Measurements from ENCODE around the gene HNRNPA1.
A peak's percentile ranks its signal among the peaks of the same experiment; 100 is the strongest.
"Not testable (repeated sequence)": the region's sequence is repeated elsewhere in the genome, so short reads cannot be mapped to it uniquely, and the experiment has no call there.

Gene HNRNPA1

GRCh38 chr12:54259194-54260011, 21.1 kb upstream of the HNRNPA1 start:
- H3K4me3 Mint-ChIP-seq = no peak overlapping the region
- H3K9me3 Mint-ChIP-seq = no peaks in the 10 kb centered on the region
- no peaks in the 10 kb centered on the region for H3K27me3 Mint-ChIP-seq
- intact Hi-C loops (cut with micrococcal nuclease) = no loop called here
- no peak overlapping the region for H3K27ac Mint-ChIP-seq
- peaks cover 37% of the 10 kb centered on the region for H3K4me1 Mint-ChIP-seq (ENCODE audit: low read depth)
- H3K36me3 Mint-ChIP-seq (ENCODE audit: low read depth) = peaks cover 31% of the 10 kb centered on the region

- intact Hi-C loops (cut with micrococcal nuclease) = no loop called here
- Mint-ChIP-seq H3K27ac (peak overlapping the region; percentile 49), H3K4me1 (ENCODE audit: low read depth) (peaks cover 37% of the 10 kb centered on the region), H3K27me3 (no peaks in the 10 kb centered on the region), H3K9me3 (no peaks in the 10 kb centered on the region), H3K36me3 (ENCODE audit: low read depth) (peaks cover 8% of the 10 kb centered on the region), H3K4me3 (no peak overlapping the region)
These were observed 18.6 kb upstream of the HNRNPA1 start for GRCh38 chr12:54261815-54262402.

- intact Hi-C loops (cut with micrococcal nuclease) = no loop called here
- Mint-ChIP-seq H3K36me3 (ENCODE audit: low read depth) (peaks cover 3% of the 10 kb centered on the region), H3K27me3 (no peaks in the 10 kb centered on the region), H3K9me3 (no peaks in the 10 kb centered on the region), H3K4me1 (ENCODE audit: low read depth) (peaks cover 33% of the 10 kb centered on the region), H3K27ac (peak overlapping the region; percentile 49), H3K4me3 (no peak overlapping the region)
These were observed 18.1 kb upstream of the HNRNPA1 start for GRCh38 chr12:54262403-54262925.

- Mint-ChIP-seq H3K36me3 (ENCODE audit: low read depth) (no peaks in the 10 kb centered on the region), H3K9me3 (no peaks in the 10 kb centered on the region), H3K4me1 (ENCODE audit: low read depth) (peaks cover 20% of the 10 kb centered on the region), H3K4me3 (no peak overlapping the region), H3K27me3 (no peaks in the 10 kb centered on the region), H3K27ac (no peak overlapping the region)
- intact Hi-C loops (cut with micrococcal nuclease) = no loop called here
These were observed 15.1 kb upstream of the HNRNPA1 start for GRCh38 chr12:54265364-54265812.

- intact Hi-C loops (cut with micrococcal nuclease) = no loop called here
- Mint-ChIP-seq H3K27ac (no peak overlapping the region), H3K9me3 (no peaks in the 10 kb centered on the region), H3K4me3 (no peak overlapping the region), H3K36me3 (ENCODE audit: low read depth) (peaks cover 7% of the 10 kb centered on the region), H3K4me1 (ENCODE audit: low read depth) (peaks cover 24% of the 10 kb centered on the region), H3K27me3 (no peaks in the 10 kb centered on the region)
These were observed 13.7 kb upstream of the HNRNPA1 start for GRCh38 chr12:54266852-54267251.

GRCh38 chr12:54270345-54270744, 10.2 kb upstream of the HNRNPA1 start:
- Mint-ChIP-seq H3K27me3 (no peaks in the 10 kb centered on the region), H3K9me3 (no peaks in the 10 kb centered on the region), H3K27ac (no peak overlapping the region), H3K36me3 (ENCODE audit: low read depth) (peaks cover 23% of the 10 kb centered on the region), H3K4me3 (no peak overlapping the region), H3K4me1 (ENCODE audit: low read depth) (peaks cover 16% of the 10 kb centered on the region)
- intact Hi-C loops (cut with micrococcal nuclease) = no loop called here

- Mint-ChIP-seq H3K4me3 (no peak overlapping the region), H3K36me3 (ENCODE audit: low read depth) (peaks cover 23% of the 10 kb centered on the region), H3K4me1 (ENCODE audit: low read depth) (peaks cover 20% of the 10 kb centered on the region), H3K27me3 (no peaks in the 10 kb centered on the region), H3K9me3 (no peaks in the 10 kb centered on the region), H3K27ac (no peak overlapping the region)
- intact Hi-C loops (cut with micrococcal nuclease) = no loop called here
These were observed 8.3 kb upstream of the HNRNPA1 start for GRCh38 chr12:54272214-54272613.

GRCh38 chr12:54273981-54274380, 6.5 kb upstream of the HNRNPA1 start:
- peaks cover 31% of the 10 kb centered on the region for H3K4me1 Mint-ChIP-seq (ENCODE audit: low read depth)

GRCh38 chr12:54276368-54276767, 4.2 kb upstream of the HNRNPA1 start:
- no peak overlapping the region for H3K27ac Mint-ChIP-seq
- no peaks in the 10 kb centered on the region for H3K9me3 Mint-ChIP-seq
- H3K4me3 Mint-ChIP-seq = no peak overlapping the region
- H3K27me3 Mint-ChIP-seq = no peaks in the 10 kb centered on the region
- intact Hi-C loops (cut with micrococcal nuclease) = no loop called here
- peaks cover 17% of the 10 kb centered on the region for H3K36me3 Mint-ChIP-seq (ENCODE audit: low read depth)
- peaks cover 17% of the 10 kb centered on the region for H3K4me1 Mint-ChIP-seq (ENCODE audit: low read depth)

More at GRCh38 chr12:54273981-54274380, 6.5 kb upstream of the HNRNPA1 start:
- Mint-ChIP-seq H3K27ac (no peak overlapping the region), H3K36me3 (ENCODE audit: low read depth) (peaks cover 23% of the 10 kb centered on the region), H3K27me3 (no peaks in the 10 kb centered on the region), H3K4me3 (no peak overlapping the region), H3K9me3 (no peaks in the 10 kb centered on the region)
- intact Hi-C loops (cut with micrococcal nuclease) = no loop called here

- no peak overlapping the region for H3K27ac Mint-ChIP-seq
- peak overlapping the region; percentile 32 for H3K4me3 Mint-ChIP-seq
- H3K36me3 Mint-ChIP-seq (ENCODE audit: low read depth) = peaks cover 15% of the 10 kb centered on the region
- intact Hi-C loops (cut with micrococcal nuclease) = no loop called here
- H3K4me1 Mint-ChIP-seq (ENCODE audit: low read depth) = peaks cover 24% of the 10 kb centered on the region
- H3K27me3 Mint-ChIP-seq = no peaks in the 10 kb centered on the region
- H3K9me3 Mint-ChIP-seq = no peaks in the 10 kb centered on the region
These were observed 2.7 kb upstream of the HNRNPA1 start for GRCh38 chr12:54277823-54278276.

GRCh38 chr12:54279227-54279631, 1.3 kb upstream of the HNRNPA1 start:
- H3K27me3 Mint-ChIP-seq = no peaks in the 10 kb centered on the region
- no peaks in the 10 kb centered on the region for H3K9me3 Mint-ChIP-seq
- no peak overlapping the region for H3K27ac Mint-ChIP-seq
- intact Hi-C loops (cut with micrococcal nuclease) = loop anchor here (1.0 kb wide), 1 partner anchor 28 kb away; no protein-coding TSS in a partner anchor
- H3K36me3 Mint-ChIP-seq (ENCODE audit: low read depth) = peaks cover 1% of the 10 kb centered on the region
- no peak overlapping the region for H3K4me3 Mint-ChIP-seq
- peaks cover 35% of the 10 kb centered on the region for H3K4me1 Mint-ChIP-seq (ENCODE audit: low read depth)

GRCh38 chr12:54279632-54280467, 676 bp upstream of the HNRNPA1 start, which contains the start of gene CBX5:
Gene CBX5, minus strand, starts transcription at chr12:54280122. Its CDS starts 22,472 bp downstream, at chr12:54257650.
- H3K36me3 Mint-ChIP-seq (ENCODE audit: low read depth) = no peaks in the 10 kb centered on the region
- no peaks in the 10 kb centered on the region for H3K27me3 Mint-ChIP-seq
- H3K4me1 Mint-ChIP-seq (ENCODE audit: low read depth) = peaks cover 35% of the 10 kb centered on the region
- intact Hi-C loops (cut with micrococcal nuclease) = loop anchor here (1.0 kb wide), 2 partner anchors 29 to 44 kb away; no protein-coding TSS in a partner anchor
- no peak within 1 kb of the TSS for H3K27ac Mint-ChIP-seq
- H3K4me3 Mint-ChIP-seq = no peak within 1 kb of the TSS
- H3K9me3 Mint-ChIP-seq = no peaks in the 10 kb centered on the region

GRCh38 chr12:54281261-54281638, 724 bp downstream of the HNRNPA1 start:
- H3K27me3 Mint-ChIP-seq; intact Hi-C loops (cut with micrococcal nuclease): not testable (repeated sequence)
- peaks cover 41% of the 10 kb centered on the region for H3K4me1 Mint-ChIP-seq (ENCODE audit: low read depth)

More at GRCh38 chr12:54281261-54281638, 724 bp downstream of the HNRNPA1 start:
- H3K4me3 Mint-ChIP-seq; H3K9me3 Mint-ChIP-seq; H3K27ac Mint-ChIP-seq; H3K36me3 Mint-ChIP-seq (ENCODE audit: low read depth): not testable (repeated sequence)

All from dendritic cell treated with granulocyte-macrophage colony-stimulating factor and Interleukin-4, amounts not matched to agents 40 ng/mL and 50 ng/mL, for 4 days (primary cell).